ENCODE data around the gene OSBPL9.
"Not testable (repeated sequence)": the region's sequence is repeated elsewhere in the genome, so short reads cannot be mapped to it uniquely, and the experiment has no call there.

Gene OSBPL9

GRCh38 chr1:51716746-51717145 lies 99.9 kb downstream of the OSBPL9 start:
- no peak for DNase-seq

GRCh38 chr1:51717842-51718241 lies 101.0 kb downstream of the OSBPL9 start:
- DNase-seq: no peak

- DNase-seq: no peak
Measured at GRCh38 chr1:51719146-51719545, 102.3 kb downstream of the OSBPL9 start.

GRCh38 chr1:51724797-51725196 lies 107.9 kb downstream of the OSBPL9 start:
- DNase-seq: no peak

- no peak for DNase-seq
Measured at GRCh38 chr1:51726051-51726450, 109.2 kb downstream of the OSBPL9 start.

- DNase-seq: no peak
Measured at GRCh38 chr1:51726544-51727225, 109.8 kb downstream of the OSBPL9 start.

GRCh38 chr1:51727366-51727765 lies 110.5 kb downstream of the OSBPL9 start:
- DNase-seq: no peak

- no peak for DNase-seq
Measured at GRCh38 chr1:51728611-51729155, 111.8 kb downstream of the OSBPL9 start.

- no peak for DNase-seq
Measured at GRCh38 chr1:51729156-51729823, 112.4 kb downstream of the OSBPL9 start.

GRCh38 chr1:51729824-51730301 lies 113.0 kb downstream of the OSBPL9 start:
- no peak for DNase-seq

GRCh38 chr1:51731998-51732397 lies 115.1 kb downstream of the OSBPL9 start:
- DNase-seq: no peak

GRCh38 chr1:51732701-51733425 lies 116.0 kb downstream of the OSBPL9 start:
- no peak for DNase-seq

- DNase-seq: not testable (repeated sequence)
Measured at GRCh38 chr1:51733426-51733774, 116.5 kb downstream of the OSBPL9 start.

- no peak for DNase-seq
Measured at GRCh38 chr1:51733793-51734522, 117.1 kb downstream of the OSBPL9 start.

GRCh38 chr1:51734896-51735745 lies 118.2 kb downstream of the OSBPL9 start:
- DNase-seq: no peak

- no peak for DNase-seq
Measured at GRCh38 chr1:51735746-51736254, 118.9 kb downstream of the OSBPL9 start.

- no peak for DNase-seq
Measured at GRCh38 chr1:51736702-51737101, 119.8 kb downstream of the OSBPL9 start.

- no peak for DNase-seq
Measured at GRCh38 chr1:51738681-51739080, 121.8 kb downstream of the OSBPL9 start.

- no peak for DNase-seq
Measured at GRCh38 chr1:51740652-51741051, 123.8 kb downstream of the OSBPL9 start.

GRCh38 chr1:51741121-51741681 lies 124.3 kb downstream of the OSBPL9 start:
- DNase-seq: no peak
